ENCODE measurements around the gene MYH6.
"Not testable (repeated sequence)": the region's sequence is repeated elsewhere in the genome, so short reads cannot be mapped to it uniquely, and the experiment has no call there.

Gene MYH6

GRCh38 chr14:23407516-23408306, at the start of gene MYH6:
Gene MYH6, minus strand, starts transcription at chr14:23408273. Its CDS starts 1,050 bp downstream, at chr14:23407223.
- no peak for DNase-seq

GRCh38 chr14:23456883-23457586, 49.0 kb upstream of the MYH6 start:
- not testable (repeated sequence) for DNase-seq

GRCh38 chr14:23454445-23454856, 46.4 kb upstream of the MYH6 start:
- DNase-seq, result no peak

- no peak for DNase-seq
Observed at GRCh38 chr14:23452237-23452636, 44.2 kb upstream of the MYH6 start.

GRCh38 chr14:23450379-23450778, 42.3 kb upstream of the MYH6 start:
- DNase-seq, result no peak

GRCh38 chr14:23449314-23449713, 41.2 kb upstream of the MYH6 start:
- DNase-seq, result peak; percentile 19

GRCh38 chr14:23447361-23448350, 39.6 kb upstream of the MYH6 start:
- peak; percentile 33 for DNase-seq

- DNase-seq, result peak; percentile 15
Observed at GRCh38 chr14:23446291-23446851, 38.3 kb upstream of the MYH6 start.

GRCh38 chr14:23445773-23446172, 37.7 kb upstream of the MYH6 start:
- DNase-seq, result peak; percentile 13

GRCh38 chr14:23444314-23444713, 36.2 kb upstream of the MYH6 start:
- no peak for DNase-seq

- DNase-seq, result peak; percentile 13
Observed at GRCh38 chr14:23443881-23444280, 35.8 kb upstream of the MYH6 start.

GRCh38 chr14:23443411-23443812, 35.3 kb upstream of the MYH6 start:
- peak; percentile 28 for DNase-seq

- DNase-seq, result peak; percentile 30
Observed at GRCh38 chr14:23442721-23443356, 34.8 kb upstream of the MYH6 start.

GRCh38 chr14:23441076-23441475, 33.0 kb upstream of the MYH6 start:
- no peak for DNase-seq

GRCh38 chr14:23439107-23439835, 31.2 kb upstream of the MYH6 start:
- peak; percentile 30 for DNase-seq

- DNase-seq, result peak; percentile 41
Observed at GRCh38 chr14:23438101-23438971, 30.3 kb upstream of the MYH6 start.

- DNase-seq, result peak; percentile 32
Observed at GRCh38 chr14:23437133-23438100, 29.3 kb upstream of the MYH6 start.

GRCh38 chr14:23436327-23437132, 28.5 kb upstream of the MYH6 start:
- DNase-seq, result peak; percentile 40
